Measurements from ENCODE around the gene CSTPP1.

GRCh38 chr11:46972821-46973220 lies 36.3 kb downstream of the CSTPP1 start:
- TF ChIP-seq POLR2AphosphoS5 (IDR thresholded peaks at IDR 0.05): no peak
- no peak for TF ChIP-seq CTCF (IDR thresholded peaks at IDR 0.05)
